ENCODE measurements around the gene INPP5A. TPM values are rescaled to one million over a fixed set of nuclear protein-coding genes. Genes with fewer than 3 reads are reported as not detected.
A peak's percentile ranks its signal among the peaks of the same experiment; 100 is the strongest.
"Not testable (repeated sequence)": the region's sequence is repeated elsewhere in the genome, so short reads cannot be mapped to it uniquely, and the experiment has no call there.

The INPP5A gene
- total and polyA plus RNA-seq, 7 donors = 17.6 to 132 (median 100) TPM

GRCh38 chr10:132704008-132704814 is 166.6 kb downstream of the INPP5A start:
- H3K36me3 ChIP-seq = peaks cover 0 to 25% (median 13%) of the 10 kb centered on the region in 4 donors
- WGBS, 2 donors = 96 to 97% methylated on average over 29 of the region's 29 CpGs
- TF ChIP-seq POLR2A (IDR thresholded peaks at IDR 0.05) (no peak), POLR2AphosphoS5 (IDR thresholded peaks at IDR 0.05) (no peak)
- TF ChIP-seq, protein P1, sequence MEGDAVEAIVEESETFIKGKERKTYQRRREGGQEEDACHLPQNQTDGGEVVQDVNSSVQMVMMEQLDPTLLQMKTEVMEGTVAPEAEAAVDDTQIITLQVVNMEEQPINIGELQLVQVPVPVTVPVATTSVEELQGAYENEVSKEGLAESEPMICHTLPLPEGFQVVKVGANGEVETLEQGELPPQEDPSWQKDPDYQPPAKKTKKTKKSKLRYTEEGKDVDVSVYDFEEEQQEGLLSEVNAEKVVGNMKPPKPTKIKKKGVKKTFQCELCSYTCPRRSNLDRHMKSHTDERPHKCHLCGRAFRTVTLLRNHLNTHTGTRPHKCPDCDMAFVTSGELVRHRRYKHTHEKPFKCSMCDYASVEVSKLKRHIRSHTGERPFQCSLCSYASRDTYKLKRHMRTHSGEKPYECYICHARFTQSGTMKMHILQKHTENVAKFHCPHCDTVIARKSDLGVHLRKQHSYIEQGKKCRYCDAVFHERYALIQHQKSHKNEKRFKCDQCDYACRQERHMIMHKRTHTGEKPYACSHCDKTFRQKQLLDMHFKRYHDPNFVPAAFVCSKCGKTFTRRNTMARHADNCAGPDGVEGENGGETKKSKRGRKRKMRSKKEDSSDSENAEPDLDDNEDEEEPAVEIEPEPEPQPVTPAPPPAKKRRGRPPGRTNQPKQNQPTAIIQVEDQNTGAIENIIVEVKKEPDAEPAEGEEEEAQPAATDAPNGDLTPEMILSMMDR (IDR thresholded peaks at IDR 0.05) = no peak
- H3K27ac ChIP-seq = no peak overlapping the region
- H3K27me3 ChIP-seq = no peaks in the 10 kb centered on the region
- DNase-seq = peak; percentile 57
- H3K4me1 ChIP-seq = peaks cover 0 to 24% (median 21%) of the 10 kb centered on the region in 4 donors
- H3K4me3 ChIP-seq = no peak overlapping the region
- intact Hi-C loops (cut with DNase I) = no loop called here
- peaks cover 0 to 6% (median 2%) of the 10 kb centered on the region in 4 donors for H3K9me3 ChIP-seq

- intact Hi-C loops (cut with DNase I); DNase-seq; H3K4me3 ChIP-seq; H3K9me3 ChIP-seq; H3K27ac ChIP-seq; H3K27me3 ChIP-seq: not testable (repeated sequence)
- H3K36me3 ChIP-seq = peaks cover 0 to 29% (median 13%) of the 10 kb centered on the region in 4 donors
- WGBS, 2 donors = 94 to 97% methylated on average over 9 of the region's 9 CpGs
- H3K4me1 ChIP-seq = peaks cover 0 to 21% (median 16%) of the 10 kb centered on the region in 4 donors
These were observed 167.2 kb downstream of the INPP5A start for GRCh38 chr10:132704815-132705064.

GRCh38 chr10:132705173-132705572 is 167.6 kb downstream of the INPP5A start:
- intact Hi-C loops (cut with DNase I) = no loop called here
- TF ChIP-seq EP300 (IDR thresholded peaks at IDR 0.05) = no peak
- no peak for TF ChIP-seq POLR2AphosphoS5 (IDR thresholded peaks at IDR 0.05)
- TF ChIP-seq POLR2A (IDR thresholded peaks at IDR 0.05) = no peak
- TF ChIP-seq, protein P1 (IDR thresholded peaks at IDR 0.05) = no peak
- WGBS, 2 donors = 96% methylated on average over 15 of the region's 15 CpGs
- no peak overlapping the region for H3K27ac ChIP-seq
- peaks cover 0 to 33% (median 14%) of the 10 kb centered on the region in 4 donors for H3K36me3 ChIP-seq
- H3K4me3 ChIP-seq = no peak overlapping the region
- no peaks in the 10 kb centered on the region for H3K27me3 ChIP-seq
- peak; percentile 61 for DNase-seq
- peaks cover 0 to 6% (median 2%) of the 10 kb centered on the region in 4 donors for H3K9me3 ChIP-seq
- H3K4me1 ChIP-seq = peaks cover 0 to 16% (median 12%) of the 10 kb centered on the region in 4 donors

GRCh38 chr10:132705943-132706342 is 168.4 kb downstream of the INPP5A start:
- WGBS, 2 donors = 97 to 98% methylated on average over 1 of the region's 1 CpG

DNA sequence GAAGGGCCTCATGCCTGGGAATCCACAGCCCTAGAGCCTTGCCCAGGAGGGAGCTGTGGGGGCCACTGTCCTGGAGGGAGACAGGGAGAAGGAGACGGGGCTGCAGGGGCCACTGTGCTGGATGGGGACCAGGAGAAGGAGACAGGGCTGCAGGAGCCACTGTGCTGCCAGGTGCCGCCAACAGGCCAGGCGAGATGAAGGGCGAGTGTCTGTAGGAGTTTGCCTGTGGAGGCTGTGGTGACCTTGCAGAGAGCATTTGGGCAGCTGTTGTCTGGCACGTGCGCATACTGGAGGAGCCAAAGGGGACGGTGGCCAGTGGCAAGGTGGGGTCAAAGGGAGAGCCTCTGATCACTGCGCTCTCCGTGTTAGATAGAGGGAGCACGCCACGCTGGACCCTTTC is 169.1 kb downstream of the INPP5A start:
- intact Hi-C loops (cut with DNase I) = no loop called here
- peaks cover 0 to 49% (median 26%) of the 10 kb centered on the region in 4 donors for H3K36me3 ChIP-seq
- WGBS, 2 donors = 81 to 98% methylated on average over 11 of the region's 11 CpGs
- H3K9me3 ChIP-seq = peaks cover 0 to 6% (median 2%) of the 10 kb centered on the region in 4 donors
- DNase-seq = peak; percentile 57
- H3K27me3 ChIP-seq = no peaks in the 10 kb centered on the region
- H3K4me1 ChIP-seq = peaks cover 0 to 2% (median 0%) of the 10 kb centered on the region in 4 donors
- no peak for TF ChIP-seq EP300 (IDR thresholded peaks at IDR 0.05)
- TF ChIP-seq, protein P1 (IDR thresholded peaks at IDR 0.05) = no peak
- no peak for TF ChIP-seq POLR2A (IDR thresholded peaks at IDR 0.05)
- no peak for TF ChIP-seq POLR2AphosphoS5 (IDR thresholded peaks at IDR 0.05)
- H3K4me3 ChIP-seq = no peak overlapping the region
- no peak overlapping the region for H3K27ac ChIP-seq

More at GRCh38 chr10:132705943-132706342, 168.4 kb downstream of the INPP5A start:
- no peak for TF ChIP-seq EP300 (IDR thresholded peaks at IDR 0.05)
- no peak for TF ChIP-seq POLR2AphosphoS5 (IDR thresholded peaks at IDR 0.05)
- TF ChIP-seq, protein P1 (IDR thresholded peaks at IDR 0.05) = no peak
- no peak for TF ChIP-seq POLR2A (IDR thresholded peaks at IDR 0.05)
- H3K36me3 ChIP-seq = peaks cover 0 to 41% (median 20%) of the 10 kb centered on the region in 4 donors
- DNase-seq = no peak
- no peaks in the 10 kb centered on the region for H3K27me3 ChIP-seq
- no peak overlapping the region for H3K4me3 ChIP-seq
- intact Hi-C loops (cut with DNase I) = no loop called here
- H3K4me1 ChIP-seq = peaks cover 0 to 9% (median 4%) of the 10 kb centered on the region in 4 donors
- no peak overlapping the region for H3K27ac ChIP-seq
- peaks cover 0 to 6% (median 2%) of the 10 kb centered on the region in 4 donors for H3K9me3 ChIP-seq

Data from sigmoid colon (tissue), 7 donors.